ENCODE measurements around the gene ZFYVE28.
A peak's percentile ranks its signal among the peaks of the same experiment; 100 is the strongest.

ZFYVE28 gene

GRCh38 chr4:2262145-2262943, 156.1 kb downstream of the ZFYVE28 start:
- no peak for TF ChIP-seq CTCF (IDR thresholded peaks at IDR 0.05; ENCODE audit: low read depth, low read length)
- DNase-seq (ENCODE audit: low read depth, low spot score), result peak; percentile 100
- H3K4me3 ChIP-seq (ENCODE audit: low read depth, low read length), result peak overlapping the region; percentile 54
- in situ Hi-C loops (cut with HindIII; ENCODE audit: low sequenced_read_pairs), result no loop called here

- in situ Hi-C loops (cut with HindIII; ENCODE audit: low sequenced_read_pairs), result no loop called here
- H3K4me3 ChIP-seq (ENCODE audit: low read depth, low read length), result peak within 1 kb of the TSS; percentile 68
- TF ChIP-seq CTCF (IDR thresholded peaks at IDR 0.05; ENCODE audit: low read depth, low read length), result no peak
- no peak for DNase-seq (ENCODE audit: low read depth, low spot score)
Observed at GRCh38 chr4:2261853-2262144, 156.6 kb downstream of the ZFYVE28 start, which contains the start of gene MXD4. Gene MXD4, minus strand, starts transcription at chr4:2262109. Its CDS starts 129 bp downstream, at chr4:2261980.

GRCh38 chr4:2261110-2261852, 157.2 kb downstream of the ZFYVE28 start:
- in situ Hi-C loops (cut with HindIII; ENCODE audit: low sequenced_read_pairs), result no loop called here
- TF ChIP-seq CTCF (IDR thresholded peaks at IDR 0.05; ENCODE audit: low read depth, low read length), result no peak
- H3K4me3 ChIP-seq (ENCODE audit: low read depth, low read length), result peak overlapping the region; percentile 68
- DNase-seq (ENCODE audit: low read depth, low spot score), result no peak

- DNase-seq (ENCODE audit: low read depth, low spot score), result no peak
- in situ Hi-C loops (cut with HindIII; ENCODE audit: low sequenced_read_pairs), result no loop called here
- H3K4me3 ChIP-seq (ENCODE audit: low read depth, low read length), result peak overlapping the region; percentile 68
Observed at GRCh38 chr4:2260344-2261109, 157.9 kb downstream of the ZFYVE28 start.

GRCh38 chr4:2259541-2260343, 158.7 kb downstream of the ZFYVE28 start:
- H3K4me3 ChIP-seq (ENCODE audit: low read depth, low read length), result peak overlapping the region; percentile 68
- no peak for DNase-seq (ENCODE audit: low read depth, low spot score)
- in situ Hi-C loops (cut with HindIII; ENCODE audit: low sequenced_read_pairs), result no loop called here
- TF ChIP-seq CTCF (IDR thresholded peaks at IDR 0.05; ENCODE audit: low read depth, low read length), result no peak

More at GRCh38 chr4:2260344-2261109, 157.9 kb downstream of the ZFYVE28 start:
- no peak for TF ChIP-seq CTCF (IDR thresholded peaks at IDR 0.05; ENCODE audit: low read depth, low read length)
